ENCODE results near the gene IQSEC1.

The IQSEC1 gene

DNA sequence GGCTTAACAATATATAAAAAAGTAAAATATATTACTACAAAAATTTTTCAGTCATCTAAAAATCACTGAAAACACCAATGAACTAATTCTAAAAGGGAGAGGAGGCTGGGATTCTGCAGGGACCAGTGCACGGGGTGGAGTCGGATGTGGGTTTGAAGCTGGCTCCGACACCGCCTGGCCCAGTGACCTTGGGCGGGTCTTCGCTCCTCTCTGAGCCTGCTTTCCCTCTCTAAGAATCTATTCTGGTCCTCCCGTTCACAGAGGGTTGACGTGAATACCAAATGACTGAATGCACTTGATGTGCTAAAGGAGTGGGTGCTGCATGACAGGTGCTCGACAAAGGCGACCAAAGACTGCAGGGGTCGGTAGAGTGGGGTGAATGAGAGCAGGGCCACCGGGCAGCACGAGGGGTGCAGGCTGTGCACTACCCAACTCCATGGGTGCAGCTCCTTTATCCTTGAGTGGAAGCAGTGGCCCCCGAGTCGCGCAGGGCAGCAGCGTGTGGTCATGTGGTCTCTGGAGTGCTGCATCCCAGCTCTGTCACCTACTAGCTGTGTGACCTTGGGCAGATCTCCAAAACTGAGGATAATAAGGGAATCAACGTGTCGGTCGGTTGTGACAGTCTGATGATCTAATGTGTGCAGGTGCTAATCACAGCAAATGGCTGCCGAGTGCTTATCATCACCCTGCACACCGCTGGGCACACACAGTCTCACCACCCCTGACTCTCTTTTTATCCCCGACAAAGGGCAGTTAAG is 8.6 kb upstream of the IQSEC1 start:
- H2BK120ac ChIP-seq (ENCODE audit: low read depth, low read length): no peak overlapping the region
- H2BK5ac ChIP-seq (ENCODE audit: low read depth, low read length, poor library complexity, severe bottlenecking): no peak overlapping the region
- no peak for DNase-seq
- WGBS: 94% methylated on average over 21 of the region's 23 CpGs
- H2AFZ ChIP-seq (ENCODE audit: low read depth, low read length): no peak overlapping the region
- no peak overlapping the region for H3K4me2 ChIP-seq (ENCODE audit: low read length, poor library complexity, severe bottlenecking)
- H3K36me3 ChIP-seq (ENCODE audit: control insufficient read depth in 1 of 2, insufficient read depth in 2 of 2, low read depth in 1 of 2, low read length in 2 of 2): no peaks in the 10 kb centered on the region
- no peak overlapping the region for H2BK12ac ChIP-seq (ENCODE audit: low read length in 2 of 2)
- no peak overlapping the region for H3K23ac ChIP-seq (ENCODE audit: low read length in 2 of 2)
- no peak overlapping the region for H2AK5ac ChIP-seq (ENCODE audit: low read length, severe bottlenecking)
- no peak overlapping the region for H3K9ac ChIP-seq (ENCODE audit: low read length)
- H3K27ac ChIP-seq (ENCODE audit: low read length, poor library complexity, severe bottlenecking): no peak overlapping the region
- H3K14ac ChIP-seq (ENCODE audit: low read length in 2 of 2): no peak overlapping the region
- peaks cover 53 to 60% of the 10 kb centered on the region in 2 experiments for H3K27me3 ChIP-seq (ENCODE audit: control insufficient read depth in 1 of 2, insufficient read depth in 1 of 2, low read length in 2 of 2)
- no peak overlapping the region for H3K4me3 ChIP-seq (ENCODE audit: insufficient read depth in 1 of 2, low read depth in 1 of 2, low read length in 2 of 2)
- H2BK15ac ChIP-seq (ENCODE audit: low read depth, poor library complexity, severe bottlenecking): no peak overlapping the region
- H3K79me1 ChIP-seq (replicated peaks; ENCODE audit: low read length, poor library complexity, severe bottlenecking): no peaks in the 10 kb centered on the region
- no peak overlapping the region for H3K4ac ChIP-seq (ENCODE audit: low read depth in 1 of 2, low read length in 2 of 2)
- no peak overlapping the region for H4K91ac ChIP-seq (ENCODE audit: low read length)
- no peak overlapping the region for H3K18ac ChIP-seq (ENCODE audit: low read depth in 1 of 2, low read length in 2 of 2)
- H4K8ac ChIP-seq (ENCODE audit: low read length): no peak overlapping the region
- H3K9me3 ChIP-seq (ENCODE audit: control insufficient read depth, low read length): no peaks in the 10 kb centered on the region
- H3K4me1 ChIP-seq (ENCODE audit: control insufficient read depth, insufficient read depth, low read depth, low read length): peaks cover 6% of the 10 kb centered on the region

DNA sequence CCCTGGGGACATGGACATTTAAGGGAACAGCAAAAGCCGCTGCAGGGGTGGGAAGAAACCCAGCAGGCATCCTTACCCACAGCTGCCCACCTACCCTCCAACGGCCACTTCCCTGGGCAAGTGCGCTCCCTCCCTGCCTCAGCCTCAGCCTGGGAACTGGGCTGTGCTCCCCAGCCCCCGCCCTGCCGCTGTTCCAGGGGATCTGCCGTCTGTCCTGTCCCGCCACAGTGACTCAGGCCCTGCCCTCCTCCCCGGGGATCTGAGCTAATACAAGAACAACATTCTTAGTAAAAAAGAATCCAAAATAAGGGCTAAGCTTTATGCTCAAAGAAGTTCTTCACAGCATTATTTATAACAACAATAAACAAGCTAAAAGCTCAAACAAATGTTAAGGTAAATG is 7.4 kb upstream of the IQSEC1 start:
- whole genome bisulfite sequencing: 35% methylated on average over 7 of the region's 8 CpGs

DNA sequence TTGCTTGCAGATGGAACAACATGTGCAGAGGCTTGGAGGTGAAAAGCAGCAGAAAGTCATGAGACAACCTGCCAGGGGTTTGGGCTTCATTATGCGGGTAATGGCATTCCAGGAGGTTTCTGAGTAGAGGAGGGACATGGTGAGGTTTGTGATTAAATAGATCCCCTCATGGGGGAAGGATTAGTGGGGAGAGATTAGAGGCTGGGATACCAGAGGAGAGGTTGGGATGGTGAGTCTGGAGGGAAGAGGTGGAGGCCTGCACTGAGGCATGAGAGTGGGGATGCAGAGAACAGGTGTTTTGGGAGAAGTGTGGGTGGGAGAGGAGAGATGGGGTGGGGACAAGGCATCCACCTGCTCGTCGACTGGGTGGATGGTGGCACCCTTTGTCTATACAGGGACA is 6.8 kb upstream of the IQSEC1 start:
- DNase-seq: no peak
- Histone ChIP-seq H2BK12ac (ENCODE audit: low read length in 2 of 2) (no peak overlapping the region), H4K8ac (ENCODE audit: low read length) (no peak overlapping the region), H2BK5ac (ENCODE audit: low read depth, low read length, poor library complexity, severe bottlenecking) (no peak overlapping the region), H3K27me3 (ENCODE audit: control insufficient read depth in 1 of 2, insufficient read depth in 1 of 2, low read length in 2 of 2) (peaks cover 57 to 64% of the 10 kb centered on the region in 2 experiments), H3K18ac (ENCODE audit: low read depth in 1 of 2, low read length in 2 of 2) (no peak overlapping the region), H3K4me3 (ENCODE audit: insufficient read depth in 1 of 2, low read depth in 1 of 2, low read length in 2 of 2) (no peak overlapping the region), H3K9me3 (ENCODE audit: control insufficient read depth, low read length) (no peaks in the 10 kb centered on the region), H3K4ac (ENCODE audit: low read depth in 1 of 2, low read length in 2 of 2) (no peak overlapping the region), H3K79me1 (replicated peaks; ENCODE audit: low read length, poor library complexity, severe bottlenecking) (no peaks in the 10 kb centered on the region), H3K27ac (ENCODE audit: low read length, poor library complexity, severe bottlenecking) (no peak overlapping the region), H2BK15ac (ENCODE audit: low read depth, poor library complexity, severe bottlenecking) (no peak overlapping the region), H3K36me3 (ENCODE audit: control insufficient read depth in 1 of 2, insufficient read depth in 2 of 2, low read depth in 1 of 2, low read length in 2 of 2) (no peaks in the 10 kb centered on the region), H3K23ac (ENCODE audit: low read length in 2 of 2) (no peak overlapping the region), H2AK5ac (ENCODE audit: low read length, severe bottlenecking) (no peak overlapping the region), H2BK120ac (ENCODE audit: low read depth, low read length) (no peak overlapping the region), H3K4me1 (ENCODE audit: control insufficient read depth, insufficient read depth, low read depth, low read length) (peaks cover 6% of the 10 kb centered on the region), H4K91ac (ENCODE audit: low read length) (no peak overlapping the region), H3K4me2 (ENCODE audit: low read length, poor library complexity, severe bottlenecking) (no peak overlapping the region), H3K9ac (ENCODE audit: low read length) (no peak overlapping the region), H3K14ac (ENCODE audit: low read length in 2 of 2) (no peak overlapping the region), H2AFZ (ENCODE audit: low read depth, low read length) (no peak overlapping the region)
- 81% methylated on average over 3 of the region's 3 CpGs for WGBS

More for the DNA sequence above, 7.4 kb upstream of the IQSEC1 start:
- H3K9me3 ChIP-seq (ENCODE audit: control insufficient read depth, low read length): no peaks in the 10 kb centered on the region
- H2BK120ac ChIP-seq (ENCODE audit: low read depth, low read length): no peak overlapping the region
- H3K4me2 ChIP-seq (ENCODE audit: low read length, poor library complexity, severe bottlenecking): no peak overlapping the region
- no peak overlapping the region for H3K14ac ChIP-seq (ENCODE audit: low read length in 2 of 2)
- H2AK5ac ChIP-seq (ENCODE audit: low read length, severe bottlenecking): no peak overlapping the region
- H3K79me1 ChIP-seq (replicated peaks; ENCODE audit: low read length, poor library complexity, severe bottlenecking): no peaks in the 10 kb centered on the region
- H3K27me3 ChIP-seq (ENCODE audit: control insufficient read depth in 1 of 2, insufficient read depth in 1 of 2, low read length in 2 of 2): peaks cover 54 to 62% of the 10 kb centered on the region in 2 experiments
- H2BK12ac ChIP-seq (ENCODE audit: low read length in 2 of 2): no peak overlapping the region
- H3K18ac ChIP-seq (ENCODE audit: low read depth in 1 of 2, low read length in 2 of 2): no peak overlapping the region
- peak; percentile 3 for DNase-seq
- no peak overlapping the region for H2BK5ac ChIP-seq (ENCODE audit: low read depth, low read length, poor library complexity, severe bottlenecking)
- no peak overlapping the region for H3K9ac ChIP-seq (ENCODE audit: low read length)
- H3K4me1 ChIP-seq (ENCODE audit: control insufficient read depth, insufficient read depth, low read depth, low read length): peaks cover 6% of the 10 kb centered on the region
- H4K8ac ChIP-seq (ENCODE audit: low read length): no peak overlapping the region
- H3K36me3 ChIP-seq (ENCODE audit: control insufficient read depth in 1 of 2, insufficient read depth in 2 of 2, low read depth in 1 of 2, low read length in 2 of 2): no peaks in the 10 kb centered on the region
- H3K4me3 ChIP-seq (ENCODE audit: insufficient read depth in 1 of 2, low read depth in 1 of 2, low read length in 2 of 2): no peak overlapping the region
- H3K4ac ChIP-seq (ENCODE audit: low read depth in 1 of 2, low read length in 2 of 2): no peak overlapping the region
- H3K23ac ChIP-seq (ENCODE audit: low read length in 2 of 2): no peak overlapping the region
- H4K91ac ChIP-seq (ENCODE audit: low read length): no peak overlapping the region
- no peak overlapping the region for H2AFZ ChIP-seq (ENCODE audit: low read depth, low read length)
- no peak overlapping the region for H2BK15ac ChIP-seq (ENCODE audit: low read depth, poor library complexity, severe bottlenecking)
- no peak overlapping the region for H3K27ac ChIP-seq (ENCODE audit: low read length, poor library complexity, severe bottlenecking)

DNA sequence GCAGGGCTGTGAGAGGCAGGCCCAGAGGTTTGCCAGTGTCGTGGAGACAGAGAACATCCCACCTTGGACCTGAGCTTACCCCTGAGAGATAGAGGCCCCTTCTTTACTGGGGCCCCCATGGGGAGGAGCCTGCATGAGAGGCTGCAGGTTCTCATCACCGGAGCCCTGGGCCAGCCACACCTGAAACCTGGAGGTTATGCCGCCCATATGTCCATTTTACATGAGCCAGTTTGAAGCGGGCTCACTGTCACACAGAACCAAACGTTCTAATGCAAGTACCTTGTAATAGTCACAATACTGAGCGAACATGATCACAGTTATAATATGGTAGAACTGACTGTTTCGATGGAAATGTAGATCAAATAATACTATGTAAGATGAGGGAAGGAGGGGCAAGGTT is 6.3 kb upstream of the IQSEC1 start:
- no peaks in the 10 kb centered on the region for H3K79me1 ChIP-seq (replicated peaks; ENCODE audit: low read length, poor library complexity, severe bottlenecking)
- H3K4ac ChIP-seq (ENCODE audit: low read depth in 1 of 2, low read length in 2 of 2): no peak overlapping the region
- DNase-seq: no peak
- no peak overlapping the region for H2BK12ac ChIP-seq (ENCODE audit: low read length in 2 of 2)
- H2BK5ac ChIP-seq (ENCODE audit: low read depth, low read length, poor library complexity, severe bottlenecking): no peak overlapping the region
- H3K36me3 ChIP-seq (ENCODE audit: control insufficient read depth in 1 of 2, insufficient read depth in 2 of 2, low read depth in 1 of 2, low read length in 2 of 2): no peaks in the 10 kb centered on the region
- H3K18ac ChIP-seq (ENCODE audit: low read depth in 1 of 2, low read length in 2 of 2): no peak overlapping the region
- no peak overlapping the region for H4K91ac ChIP-seq (ENCODE audit: low read length)
- H3K4me2 ChIP-seq (ENCODE audit: low read length, poor library complexity, severe bottlenecking): no peak overlapping the region
- H4K8ac ChIP-seq (ENCODE audit: low read length): no peak overlapping the region
- H3K23ac ChIP-seq (ENCODE audit: low read length in 2 of 2): no peak overlapping the region
- H3K14ac ChIP-seq (ENCODE audit: low read length in 2 of 2): no peak overlapping the region
- no peaks in the 10 kb centered on the region for H3K9me3 ChIP-seq (ENCODE audit: control insufficient read depth, low read length)
- no peak overlapping the region for H2AFZ ChIP-seq (ENCODE audit: low read depth, low read length)
- WGBS: 87% methylated on average over 7 of the region's 7 CpGs
- no peak overlapping the region for H3K27ac ChIP-seq (ENCODE audit: low read length, poor library complexity, severe bottlenecking)
- H2BK120ac ChIP-seq (ENCODE audit: low read depth, low read length): no peak overlapping the region
- no peak overlapping the region for H3K4me3 ChIP-seq (ENCODE audit: insufficient read depth in 1 of 2, low read depth in 1 of 2, low read length in 2 of 2)
- H3K27me3 ChIP-seq (ENCODE audit: control insufficient read depth in 1 of 2, insufficient read depth in 1 of 2, low read length in 2 of 2): peaks cover 59 to 64% of the 10 kb centered on the region in 2 experiments
- no peak overlapping the region for H2AK5ac ChIP-seq (ENCODE audit: low read length, severe bottlenecking)
- peaks cover 6% of the 10 kb centered on the region for H3K4me1 ChIP-seq (ENCODE audit: control insufficient read depth, insufficient read depth, low read depth, low read length)
- H2BK15ac ChIP-seq (ENCODE audit: low read depth, poor library complexity, severe bottlenecking): no peak overlapping the region
- no peak overlapping the region for H3K9ac ChIP-seq (ENCODE audit: low read length)

Measured in mesenchymal stem cell (in vitro differentiated cells and primary cell).